Right lobe of liver (tissue), 4 donors: ENCODE measurements around the gene CDC25C.

ENCODE experiments used
- CTCF ChIP-seq, 4 donors: fragments of 200-600 bp in 3 of 4; fragments of 450-650 bp in 1 of 4; IDR thresholded peaks; one replicate each; pipeline versions ENCODE4 v1.5.1 to v1.8.0; 2016 to 2022; ENCODE audit warnings: antibody characterized with exemption in 4 of 4, mild to moderate bottlenecking in 2 of 4
- POLR2A ChIP-seq: fragments of 450-650 bp; IDR thresholded peaks from one replicate; pipeline ENCODE4 v1.6.1; 2017; ENCODE audit warnings: antibody characterized with exemption, mild to moderate bottlenecking
- donor health status: DM: no; HTN: no; CAD: no.
- donor health status: DM: no; HTN: no; CAD: no.
- donor health status: DM: no; HTN: yes; CAD: no.

GRCh38 chr5:138344887-138345622, 13.5 kb upstream of the CDC25C start:
- TF ChIP-seq CTCF (IDR thresholded peaks at IDR 0.05) = no peak
- TF ChIP-seq POLR2A = no peak
